Tibial nerve (tissue), 3 donors: ENCODE measurements around the gene ARHGAP11A.

Experiments
- CTCF ChIP-seq, 5 experiments: fragments of 200-600 bp in 3 of 5; fragments of 450-650 bp in 2 of 5; sonication (generic) in 3 of 5; IDR thresholded peaks; one replicate each; pipeline ENCODE4 v1.5.1; 2016 to 2019; ENCODE audit warnings: antibody characterized with exemption in 5 of 5, mild to moderate bottlenecking in 3 of 5, moderate library complexity in 2 of 5
- POLR2A ChIP-seq, 2 donors: fragments of 450-650 bp; IDR thresholded peaks; one replicate each; pipeline ENCODE4 v1.6.1; 2017; ENCODE audit warnings: antibody characterized with exemption in 2 of 2, mild to moderate bottlenecking in 2 of 2, moderate library complexity in 2 of 2

GRCh38 chr15:32657198-32657883, 42.0 kb downstream of the ARHGAP11A start:
- TF ChIP-seq POLR2A (IDR thresholded peaks at IDR 0.05), result no peak
- TF ChIP-seq CTCF (IDR thresholded peaks at IDR 0.05), result no peak
